GM19395 (cell line): Measurements from ENCODE around the gene EPHX1.
A peak's percentile ranks its signal among the peaks of the same experiment; 100 is the strongest.
"Not testable (repeated sequence)": the region's sequence is repeated elsewhere in the genome, so short reads cannot be mapped to it uniquely, and the experiment has no call there.

Experiments
- ATAC-seq: cut with Tn5 transposase; IDR thresholded peaks from one replicate; pipeline ENCODE4 v1.9.1; 2021; ENCODE audit warnings: mild to moderate bottlenecking, moderate library complexity; ENCODE audit not compliant: unreplicated experiment

Gene EPHX1

DNA sequence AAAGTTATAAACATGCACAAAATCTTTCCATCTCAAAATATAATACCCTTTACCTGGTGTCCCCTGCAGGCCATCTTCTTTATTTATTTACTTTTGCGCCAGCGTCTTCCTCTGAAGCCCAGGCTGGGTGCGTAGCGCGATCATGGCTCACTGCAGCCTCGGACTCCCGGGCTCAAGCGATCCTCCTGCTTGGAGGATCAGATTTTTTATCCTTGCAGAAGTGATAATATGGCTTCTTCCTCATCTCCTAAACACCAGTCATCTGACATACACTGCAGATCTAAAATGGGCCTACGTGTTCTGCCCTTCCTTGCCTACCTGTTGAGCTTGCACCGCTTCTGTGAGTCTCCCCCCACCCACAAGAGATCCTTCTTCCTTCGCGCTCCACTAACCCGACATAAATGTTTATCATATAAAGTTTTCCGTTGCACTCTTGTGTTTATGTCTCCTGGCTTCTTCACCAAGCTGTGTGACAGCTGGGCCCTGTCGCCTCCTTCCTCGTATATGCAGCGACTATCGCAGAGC is 32.8 kb upstream of the EPHX1 start:
- peak; percentile 39 for ATAC-seq

DNA sequence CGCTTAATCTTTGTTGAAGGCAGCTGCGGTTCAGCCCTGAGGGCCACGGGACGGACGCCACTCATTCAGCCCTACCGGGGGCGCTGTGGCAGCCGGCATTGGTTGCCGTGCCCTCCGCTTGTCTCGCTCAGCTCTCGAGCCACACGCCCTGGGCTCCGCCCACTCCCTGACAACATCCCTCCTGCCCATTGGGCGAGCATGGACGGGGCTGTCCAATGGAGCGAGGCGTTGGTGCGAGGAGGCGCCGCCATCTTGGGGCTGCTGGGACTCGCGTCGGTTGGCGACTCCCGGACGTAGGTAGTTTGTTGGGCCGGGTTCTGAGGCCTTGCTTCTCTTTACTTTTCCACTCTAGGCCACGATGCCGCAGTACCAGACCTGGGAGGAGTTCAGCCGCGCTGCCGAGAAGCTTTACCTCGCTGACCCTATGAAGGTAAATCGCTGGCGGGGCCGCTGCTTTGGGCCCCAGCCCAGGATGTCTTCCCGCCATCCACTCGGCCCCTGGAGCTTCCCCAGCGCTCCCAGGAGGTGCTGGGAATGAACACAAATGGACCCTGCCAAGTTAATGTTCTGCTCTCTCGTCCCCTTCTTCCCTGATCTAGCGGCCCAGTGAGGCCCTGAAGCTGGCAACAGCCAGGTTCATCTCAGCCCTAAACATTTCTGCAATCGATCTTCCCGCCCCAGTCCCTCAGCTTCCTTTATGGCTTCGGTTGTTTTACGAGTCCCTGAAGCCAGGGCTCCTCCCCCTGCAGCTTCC is 32.2 kb upstream of the EPHX1 start, which contains the start of gene SRP9:
Gene SRP9 (plus strand): TSS at position 244 of the 754 bp plus-strand sequence. CDS start 115 bp downstream, at position 359.
- peak; percentile 98 for ATAC-seq

DNA sequence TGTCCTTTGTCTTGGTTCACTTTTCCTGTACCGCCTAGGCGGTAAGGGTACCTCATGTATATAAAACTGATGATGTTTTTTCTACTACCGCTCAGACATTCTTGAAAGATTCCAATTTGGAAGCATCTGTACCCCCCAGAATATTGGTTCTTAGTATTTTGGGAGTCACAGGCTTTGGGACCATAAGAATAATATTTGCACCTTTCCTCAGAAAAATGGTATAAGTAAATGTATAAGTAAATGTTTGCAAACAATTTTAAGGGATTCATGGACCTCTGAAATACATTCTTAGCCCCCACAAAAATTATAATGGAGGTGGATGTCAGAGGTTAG is 31.6 kb upstream of the EPHX1 start:
- no peak for ATAC-seq

- not testable (repeated sequence) for ATAC-seq
These were observed 30.8 kb upstream of the EPHX1 start for GRCh38 chr1:225779165-225779564.

DNA sequence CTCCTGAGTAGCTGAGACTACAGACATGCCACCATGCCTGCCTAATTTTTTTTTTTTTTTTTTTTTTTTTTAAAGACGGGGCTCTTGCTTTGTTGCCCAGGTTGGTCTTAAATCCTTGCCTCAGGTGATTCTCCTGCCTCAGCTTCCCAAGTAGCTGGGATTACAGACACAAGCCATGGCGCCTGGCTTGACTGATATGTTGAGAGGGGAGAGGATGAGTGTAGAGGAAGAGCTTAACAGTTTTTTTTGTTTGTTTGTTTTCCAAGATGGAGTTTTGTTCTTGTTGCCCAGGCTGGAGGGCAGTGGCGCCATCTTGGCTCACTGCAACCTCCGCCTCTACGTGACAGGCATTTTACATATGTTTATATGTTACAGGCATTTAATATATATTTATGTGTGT is 29.8 kb upstream of the EPHX1 start:
- ATAC-seq, result no peak

- no peak for ATAC-seq
These were observed 29.3 kb upstream of the EPHX1 start for GRCh38 chr1:225780630-225781029.

DNA sequence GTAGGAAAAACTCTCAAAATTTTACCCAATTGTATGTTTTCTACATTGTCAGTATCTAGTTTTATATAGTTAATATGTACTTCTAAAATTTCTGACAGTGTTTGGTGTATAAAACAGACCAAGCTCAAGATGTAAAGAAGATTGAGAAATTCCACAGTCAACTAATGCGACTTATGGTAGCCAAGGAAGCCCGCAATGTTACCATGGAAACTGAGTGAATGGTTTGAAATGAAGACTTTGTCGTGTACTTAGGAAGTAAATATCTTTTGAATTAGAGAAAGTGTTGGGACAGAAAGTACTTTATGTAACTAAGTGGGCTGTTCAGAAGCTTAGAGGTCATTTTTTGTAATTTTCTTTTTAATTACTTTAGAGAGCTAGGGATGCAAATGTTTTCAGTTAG is 20.8 kb upstream of the EPHX1 start:
- not testable (repeated sequence) for ATAC-seq

GRCh38 chr1:225794954-225795353 is 15.0 kb upstream of the EPHX1 start:
- ATAC-seq, result no peak

GRCh38 chr1:225796097-225796496 is 13.8 kb upstream of the EPHX1 start:
- ATAC-seq, result not testable (repeated sequence)

DNA sequence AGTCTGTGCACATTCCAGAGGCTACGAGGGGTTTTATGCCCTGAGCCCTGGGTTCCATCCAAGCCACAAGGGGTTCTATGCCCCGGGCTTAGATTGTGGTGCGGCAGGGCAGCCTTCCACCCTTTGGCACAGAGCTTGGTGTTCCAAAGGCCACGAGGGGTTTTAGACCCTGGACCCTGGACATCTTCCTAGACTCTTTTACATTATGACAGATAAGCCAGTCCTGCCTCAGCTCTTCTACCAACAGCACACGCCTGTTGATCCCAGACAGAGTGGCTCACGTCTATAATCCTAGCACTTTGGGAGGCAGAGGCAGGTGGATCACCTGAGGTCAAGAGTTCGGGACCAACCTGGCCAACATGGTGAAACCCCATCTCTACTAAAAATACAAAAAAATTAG is 8.8 kb upstream of the EPHX1 start:
- ATAC-seq, result not testable (repeated sequence)

- no peak for ATAC-seq
These were observed 3.7 kb upstream of the EPHX1 start for GRCh38 chr1:225806249-225806648.

DNA sequence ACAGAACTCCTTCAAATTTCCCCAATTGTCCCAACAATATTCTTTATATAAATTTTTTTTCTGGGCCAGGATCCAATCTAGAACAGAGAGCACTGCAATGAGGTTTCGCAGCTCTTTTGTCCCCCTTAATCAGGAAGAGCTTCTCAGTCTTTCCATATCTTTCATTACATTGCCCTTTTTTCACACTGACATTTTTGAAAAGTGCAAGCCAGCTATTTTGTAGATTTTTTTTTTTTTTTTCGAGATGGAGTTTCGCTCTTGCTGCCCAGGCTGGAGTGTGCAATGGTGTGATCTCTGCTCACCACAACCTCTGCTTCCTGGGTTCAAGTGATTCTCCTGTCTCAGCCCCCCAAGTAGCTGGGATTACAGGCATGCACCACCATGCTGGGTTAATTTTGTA is 3.2 kb upstream of the EPHX1 start:
- ATAC-seq, result not testable (repeated sequence)

GRCh38 chr1:225808136-225808535 is 1.8 kb upstream of the EPHX1 start:
- no peak for ATAC-seq

- not testable (repeated sequence) for ATAC-seq
These were observed 935 bp downstream of the EPHX1 start for GRCh38 chr1:225810579-225811538.

DNA sequence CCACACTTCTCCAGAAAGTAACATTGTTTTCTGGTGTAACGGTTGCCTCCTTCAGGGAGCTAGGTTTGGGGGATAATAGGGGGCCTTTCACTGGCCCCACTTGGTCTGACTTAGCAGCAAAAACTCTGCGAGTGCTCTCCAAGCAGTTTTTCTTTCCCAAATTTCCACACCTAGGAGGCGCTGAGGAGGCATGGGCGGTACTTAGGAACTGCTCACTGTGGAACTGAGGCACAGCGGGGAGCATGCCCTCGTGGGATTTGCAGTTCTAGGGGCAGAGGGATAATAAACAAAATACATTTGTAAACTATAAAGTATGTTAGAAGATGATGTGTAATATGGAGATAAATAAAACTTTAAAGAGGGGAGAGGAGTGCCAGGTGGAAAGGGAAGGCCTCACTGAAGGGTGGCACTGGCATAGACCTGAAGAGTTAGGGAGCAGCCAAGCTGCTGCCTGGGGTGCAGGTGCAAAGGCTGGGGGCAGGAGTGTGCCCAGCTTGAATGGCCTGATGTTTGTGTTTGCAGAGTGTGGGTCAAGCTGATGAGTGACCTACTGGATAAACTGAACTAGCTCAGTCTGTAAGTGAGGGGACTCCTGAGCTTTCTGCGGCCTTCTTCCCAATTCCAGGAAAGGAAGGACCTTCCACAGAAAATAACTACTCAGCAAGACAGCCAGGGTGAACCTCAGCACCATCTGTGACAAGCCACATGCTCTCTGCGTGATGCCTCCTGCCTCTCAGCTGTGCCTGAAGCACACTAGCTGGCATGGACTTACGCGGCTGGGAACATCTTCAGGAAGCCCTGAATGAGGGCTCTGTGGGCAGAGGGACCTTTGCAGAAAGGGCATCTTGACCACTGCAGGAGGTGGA is 1.9 kb downstream of the EPHX1 start:
- ATAC-seq, result no peak

DNA sequence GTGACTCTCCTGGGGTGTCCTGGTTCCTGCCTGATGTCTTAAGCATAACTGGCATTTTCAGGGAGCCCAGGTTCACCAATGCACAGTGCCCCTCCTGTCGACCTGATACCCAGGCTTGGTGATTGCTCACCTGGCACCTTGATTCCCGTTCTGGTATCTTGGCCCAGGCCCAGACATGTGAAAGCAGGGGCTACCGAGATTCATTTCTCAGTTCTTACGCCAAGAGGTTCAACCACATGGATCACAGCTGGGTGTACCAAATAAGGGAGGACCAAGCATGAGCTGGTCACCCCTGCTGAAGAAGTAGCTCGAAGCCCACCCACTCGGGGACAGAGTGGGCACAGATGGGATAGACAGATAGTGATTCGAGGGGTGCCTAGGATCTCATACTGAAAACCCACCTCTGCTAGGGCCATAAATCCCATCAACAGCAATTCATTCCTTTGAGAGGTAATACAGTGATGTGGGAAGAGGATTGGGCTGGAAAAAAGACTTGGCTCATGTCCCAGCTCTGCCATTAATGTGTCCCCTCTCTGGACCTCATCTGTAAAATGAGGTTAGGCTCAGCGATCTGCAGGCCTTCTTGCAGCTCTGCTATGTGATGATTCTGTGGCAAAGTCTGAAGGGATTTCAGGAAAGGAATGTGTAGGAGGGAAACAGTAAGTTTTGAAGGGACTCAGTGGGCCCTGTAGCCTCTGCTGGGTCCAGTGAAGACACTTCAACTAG is 2.7 kb downstream of the EPHX1 start:
- ATAC-seq, result no peak

- ATAC-seq, result no peak
These were observed 3.5 kb downstream of the EPHX1 start for GRCh38 chr1:225813214-225813964.

DNA sequence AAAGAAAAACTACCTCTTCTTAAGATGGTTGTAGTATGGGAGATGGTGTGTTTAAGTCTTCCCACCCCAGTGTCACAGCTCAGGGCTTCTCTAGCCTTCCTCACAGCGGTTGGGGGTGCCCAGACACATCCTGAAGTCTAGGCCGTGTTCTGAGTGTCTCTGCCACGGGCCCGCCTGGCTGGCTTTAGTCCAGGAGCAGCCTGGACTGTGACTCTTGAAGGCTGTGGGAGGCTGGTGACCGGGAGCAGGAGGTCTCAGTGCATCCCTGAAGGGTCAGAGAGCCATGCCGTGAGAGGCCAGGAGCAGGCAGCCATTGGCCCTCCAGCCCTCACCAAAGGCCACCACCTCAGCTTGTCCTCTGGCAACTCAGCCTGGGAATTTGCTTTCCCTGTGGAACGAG is 4.5 kb downstream of the EPHX1 start:
- ATAC-seq, result no peak

GRCh38 chr1:225815090-225815489 is 5.2 kb downstream of the EPHX1 start:
- not testable (repeated sequence) for ATAC-seq
